NK-92 (cell line): Measurements from ENCODE around the gene ACSF2.

Source experiments
- DNase-seq: peaks from one replicate; lab custom pipeline; 2025; ENCODE audit not compliant: unreplicated experiment; lab: John Stamatoyannopoulos, UW

The ACSF2 gene

GRCh38 chr17:50495918-50496317 lies 69.9 kb downstream of the ACSF2 start:
- no peak for DNase-seq

DNA sequence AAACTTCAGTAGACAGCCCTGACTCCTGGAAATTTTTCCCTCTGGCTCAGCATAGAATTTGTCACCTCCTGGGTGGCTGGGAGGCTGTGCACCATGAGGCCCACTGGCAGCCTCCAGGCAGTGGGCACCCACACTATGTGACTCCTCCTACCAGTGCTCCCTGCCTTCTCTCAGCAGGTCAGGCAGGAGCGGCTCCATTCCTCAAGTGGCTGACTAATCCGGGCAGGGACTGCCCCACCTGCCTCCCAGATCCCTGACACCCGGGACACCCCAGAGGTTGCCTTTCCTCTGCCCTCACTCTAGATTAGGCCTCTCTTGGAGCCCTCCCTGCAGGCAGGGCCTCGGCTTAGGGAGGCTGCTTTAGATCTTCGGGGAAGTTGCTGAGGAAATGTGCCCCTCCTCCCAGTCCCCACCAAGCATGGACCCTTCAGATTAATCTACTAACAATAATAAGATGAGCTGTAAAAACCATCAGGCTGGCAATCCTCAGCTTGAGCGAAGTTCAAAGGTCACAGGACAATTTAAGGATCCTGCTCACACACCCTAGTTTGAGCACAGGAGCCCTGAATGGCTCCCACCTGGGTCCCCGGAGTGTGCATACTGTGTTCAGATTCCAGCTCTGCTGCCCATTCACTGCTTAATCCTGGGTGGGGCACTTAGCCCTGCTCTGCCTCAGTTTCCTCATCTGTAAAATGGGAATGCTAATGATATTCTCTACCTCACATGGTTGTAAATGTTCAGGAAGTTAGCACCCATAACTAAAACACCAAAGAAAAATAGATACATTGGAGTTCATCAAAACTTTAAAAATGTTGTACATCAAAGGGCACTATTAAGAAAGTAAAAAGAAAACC lies 72.2 kb downstream of the ACSF2 start:
- no peak for DNase-seq

- no peak for DNase-seq
Measured at GRCh38 chr17:50499270-50499669, 73.3 kb downstream of the ACSF2 start.

- DNase-seq = no peak
Measured at GRCh38 chr17:50499721-50500120, 73.7 kb downstream of the ACSF2 start.

- no peak for DNase-seq
Measured at GRCh38 chr17:50501054-50501453, 75.0 kb downstream of the ACSF2 start.

DNA sequence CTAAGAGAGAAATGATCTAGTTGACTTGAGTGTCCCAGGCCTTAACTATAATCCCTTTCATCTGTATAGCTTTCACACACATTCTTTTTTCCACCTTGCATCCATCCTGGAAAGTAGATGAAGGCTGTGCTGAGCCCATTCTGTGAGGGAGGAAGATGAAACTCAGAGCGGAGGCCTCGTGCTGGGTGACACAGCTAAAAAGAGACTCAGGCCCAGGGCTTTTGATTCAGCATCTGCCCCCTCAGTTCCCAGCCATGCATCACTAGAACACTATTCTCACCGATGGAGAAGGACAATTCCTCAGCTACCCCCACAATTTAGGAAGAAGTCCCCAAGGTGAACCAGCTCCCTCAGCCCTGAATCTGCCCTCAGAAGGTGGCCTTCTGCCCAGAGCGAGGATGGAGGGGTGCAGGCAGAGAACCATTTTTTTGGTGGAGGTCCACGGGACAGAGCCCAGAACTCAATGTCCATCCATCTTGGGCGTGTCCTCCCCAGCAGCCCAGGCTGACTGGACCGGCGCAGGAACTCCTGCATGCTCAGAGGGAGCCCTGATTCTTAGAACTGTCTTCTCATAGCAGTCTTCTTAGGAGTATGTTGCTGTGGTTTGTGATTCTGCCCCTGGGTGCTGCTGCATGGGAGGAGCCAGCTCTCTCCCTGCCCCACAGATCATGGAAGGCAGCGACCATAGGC lies 76.4 kb downstream of the ACSF2 start:
- no peak for DNase-seq

DNA sequence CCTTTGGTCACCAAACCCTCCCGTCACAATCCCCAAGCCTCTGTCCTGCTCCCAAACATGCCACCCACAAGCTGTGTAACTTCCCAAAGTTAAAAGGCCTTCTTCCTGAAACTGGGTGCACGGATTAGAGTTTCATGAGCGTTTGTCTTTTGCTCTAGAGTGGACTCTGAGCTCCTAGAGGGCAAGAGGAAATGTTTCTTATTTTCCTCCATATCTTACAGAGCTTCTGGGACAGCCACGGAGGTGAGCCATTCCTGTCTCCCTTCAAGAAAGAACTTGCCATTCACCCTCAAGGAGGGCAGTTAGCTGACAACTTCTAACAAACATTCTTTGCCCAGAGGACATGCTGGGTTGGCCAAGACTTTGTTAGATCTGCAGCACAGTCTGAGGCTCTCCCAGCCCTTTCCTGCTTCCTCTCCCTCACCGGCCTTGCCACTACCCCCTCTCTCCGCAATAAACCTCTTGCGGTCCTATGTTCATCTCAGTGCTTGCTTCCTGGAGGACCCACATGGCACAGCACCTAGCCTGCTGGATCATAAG lies 79.6 kb downstream of the ACSF2 start:
- no peak for DNase-seq

DNA sequence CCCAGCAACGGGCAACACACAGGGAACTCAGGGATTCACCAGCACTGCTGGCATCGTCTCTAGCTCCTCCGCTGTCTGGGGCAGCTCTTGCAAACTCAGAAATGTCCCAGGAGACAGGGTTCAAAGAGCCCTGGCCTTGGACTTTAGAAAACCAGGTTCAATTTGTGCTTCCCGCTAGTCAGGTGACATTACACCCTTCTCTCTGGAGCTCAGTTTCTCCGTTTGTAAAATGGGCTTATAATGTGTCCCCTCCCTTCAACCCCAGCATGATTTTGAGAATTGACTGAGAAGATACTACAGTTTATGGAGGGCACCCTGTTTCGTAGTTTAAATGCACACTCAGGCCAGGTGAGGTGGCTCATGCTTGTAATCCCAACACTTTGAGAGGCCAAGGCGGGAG lies 80.3 kb downstream of the ACSF2 start:
- DNase-seq = no peak

DNA sequence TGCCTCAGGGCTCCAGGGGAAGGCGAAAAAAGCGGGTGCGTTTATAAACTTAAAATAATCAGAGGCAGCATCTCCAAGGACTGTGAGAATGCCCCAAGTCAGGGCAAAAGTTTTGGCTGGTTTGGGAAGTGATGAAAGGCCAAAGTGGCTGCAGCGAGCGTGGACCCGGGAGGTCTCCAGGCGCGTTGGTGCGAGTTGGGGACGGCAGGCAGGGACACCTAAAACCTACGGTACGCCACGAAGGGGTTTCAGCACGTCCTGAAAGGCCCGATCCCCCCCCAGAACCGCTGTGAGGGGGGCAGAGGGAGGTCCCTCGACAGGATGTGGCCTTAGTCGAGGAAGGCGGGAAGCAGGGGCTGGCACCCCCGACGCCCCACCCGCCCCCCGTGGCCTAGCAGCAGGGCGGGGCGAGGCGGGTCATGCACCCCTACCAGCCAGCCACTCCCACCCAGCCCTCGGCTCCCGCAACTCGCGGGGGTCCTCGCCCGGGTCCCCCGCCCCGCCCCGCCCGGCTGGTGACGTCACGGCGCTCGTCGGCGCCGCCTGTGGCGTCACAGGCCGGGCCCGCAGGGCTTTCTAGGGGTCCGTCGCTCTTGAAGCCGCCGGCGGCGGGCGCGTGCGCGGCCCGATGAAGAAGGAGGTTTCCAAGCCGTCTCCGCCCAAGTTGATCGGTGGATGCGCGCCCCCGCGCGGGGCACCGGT lies 82.0 kb downstream of the ACSF2 start, which contains the start of gene MYCBPAP:
Gene MYCBPAP (plus strand): TSS at position 569 of the 702 bp plus-strand sequence. CDS start 236 bp downstream, outside the sequence.
- DNase-seq = peak; percentile 33

GRCh38 chr17:50508573-50509460 lies 82.8 kb downstream of the ACSF2 start:
- DNase-seq = no peak

DNA sequence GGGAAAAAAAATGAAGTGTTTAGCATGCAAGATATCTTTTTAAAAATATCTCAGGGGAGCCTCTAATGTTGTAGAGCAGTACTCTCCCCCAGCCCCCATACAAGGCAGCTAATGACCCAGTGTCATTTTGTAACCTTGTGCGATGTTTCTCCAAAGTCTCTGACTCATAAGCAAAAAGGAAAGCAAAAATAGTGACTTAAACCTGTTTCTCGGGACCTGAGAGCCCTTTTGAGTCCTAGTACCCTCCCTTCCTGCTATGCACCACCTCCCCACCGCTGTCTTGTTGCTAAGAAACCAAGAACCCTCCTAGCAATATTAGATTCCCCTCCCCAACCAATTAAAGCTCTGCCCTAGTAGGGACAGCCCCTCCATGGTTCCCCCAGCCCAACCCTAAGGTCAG lies 85.0 kb downstream of the ACSF2 start:
- no peak for DNase-seq

DNA sequence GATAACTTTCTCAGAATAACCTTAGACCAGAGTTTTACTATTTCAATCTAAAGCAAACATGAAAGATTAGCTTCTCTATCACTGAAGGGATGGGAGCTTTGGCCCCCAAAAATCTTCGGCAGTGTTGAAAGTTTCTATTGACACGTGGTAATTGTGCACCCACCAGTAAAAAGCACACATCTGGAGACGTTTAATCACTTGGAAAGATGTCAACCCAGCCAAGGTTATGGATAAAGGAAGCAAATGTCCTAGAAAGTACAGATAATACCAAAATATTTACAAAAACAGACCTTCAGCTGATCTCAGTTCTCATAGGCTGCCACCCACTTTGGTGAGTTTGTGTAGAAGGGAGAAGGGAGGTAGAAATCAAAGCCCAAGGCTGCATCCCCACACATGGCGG lies 87.5 kb downstream of the ACSF2 start:
- DNase-seq = no peak

DNA sequence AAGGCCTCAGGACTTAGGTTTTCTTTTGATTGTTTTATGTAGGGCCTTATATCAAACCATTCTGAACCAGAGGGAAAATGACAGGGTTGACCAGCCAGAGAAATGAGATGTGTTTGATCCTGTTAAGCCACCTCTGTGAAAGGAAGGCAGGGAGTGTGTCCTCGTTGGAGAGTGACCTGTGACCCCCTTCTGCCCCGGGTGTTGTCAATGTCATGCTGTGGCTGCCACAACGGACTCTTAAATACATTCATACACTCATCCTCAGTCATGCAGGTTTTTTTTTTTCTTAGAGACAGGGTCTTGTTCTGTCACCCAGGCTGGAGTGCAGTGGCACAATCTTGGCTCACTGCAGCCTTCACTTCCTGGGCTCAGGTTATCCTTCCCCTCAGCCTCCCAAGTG lies 88.4 kb downstream of the ACSF2 start:
- no peak for DNase-seq

DNA sequence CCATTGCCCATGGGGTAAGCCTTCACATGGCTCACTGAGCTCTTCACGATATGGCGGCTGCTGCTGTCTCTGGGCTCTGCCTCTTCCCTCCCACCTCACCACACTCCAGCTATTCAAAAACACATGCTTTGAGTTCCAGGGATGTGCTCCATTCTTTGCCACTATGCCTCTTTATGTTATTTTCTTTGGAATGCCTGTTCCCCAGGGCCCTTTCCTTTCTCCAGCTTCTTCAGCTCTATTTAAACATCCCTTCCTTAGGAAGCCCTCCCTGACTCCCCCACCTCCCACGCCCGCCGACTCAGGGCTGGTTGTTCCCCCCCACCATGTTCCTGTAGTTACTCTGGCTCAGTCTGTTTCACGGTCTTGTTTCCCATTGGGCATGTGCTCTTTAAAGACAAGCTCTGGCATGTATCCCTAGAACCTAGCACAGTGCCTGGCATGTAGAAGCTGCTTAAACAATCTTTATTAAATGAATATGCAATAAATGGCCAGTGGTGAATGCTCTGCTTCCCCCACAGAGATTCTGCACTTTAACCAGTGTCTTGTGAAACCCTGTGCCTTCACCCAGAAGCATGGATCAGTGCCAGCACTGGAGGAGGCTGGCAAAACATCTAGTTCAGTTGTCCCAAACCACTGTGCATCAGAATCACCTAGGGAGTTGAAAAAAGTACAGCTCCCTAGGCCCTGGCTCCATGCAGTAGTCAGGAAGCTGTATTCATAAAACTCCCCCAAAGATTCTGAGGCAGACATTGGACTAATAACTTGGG lies 89.1 kb downstream of the ACSF2 start:
- DNase-seq = no peak

GRCh38 chr17:50517011-50517410 lies 91.0 kb downstream of the ACSF2 start:
- no peak for DNase-seq

DNA sequence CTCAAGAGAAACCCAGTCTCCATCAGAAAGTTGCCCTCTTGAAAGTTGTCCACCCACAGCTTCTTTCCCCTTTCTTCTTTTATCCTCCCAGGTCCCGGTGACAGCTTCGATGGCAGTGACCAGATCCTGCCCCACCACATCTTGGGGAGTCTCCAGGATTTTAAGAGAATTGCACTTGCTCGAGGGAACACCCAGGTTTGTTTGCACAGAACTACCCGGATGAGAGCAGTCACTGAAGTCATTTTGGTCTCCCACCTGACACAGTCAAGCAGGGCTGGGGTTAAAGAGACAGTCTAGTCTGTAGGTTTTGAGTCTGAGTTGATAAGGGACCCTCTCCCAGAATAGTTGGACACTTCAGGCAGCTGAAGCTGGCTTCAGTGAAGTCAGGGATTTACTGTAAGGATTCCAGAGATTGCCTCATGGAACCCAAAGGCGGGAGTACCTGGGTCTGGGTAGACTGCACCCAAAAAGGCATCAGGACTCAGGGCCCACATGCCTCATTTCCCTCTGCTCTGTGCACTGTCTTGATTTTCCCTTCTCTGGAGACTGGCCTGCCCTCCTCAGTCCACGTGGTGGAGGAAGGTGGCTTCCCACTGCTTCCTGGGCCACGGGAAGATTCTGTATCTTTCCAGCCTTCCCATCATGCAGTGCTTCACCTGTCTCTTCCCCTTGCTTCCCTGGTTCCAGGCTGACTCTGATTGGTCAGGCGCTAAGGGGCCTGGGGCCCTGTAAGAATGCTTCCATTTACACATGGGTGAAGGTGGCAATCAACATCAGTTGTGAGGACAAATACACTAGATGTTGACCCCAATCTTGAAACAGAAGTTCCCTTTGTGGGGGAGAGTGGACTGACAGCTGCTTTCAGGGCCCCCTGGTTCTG lies 91.7 kb downstream of the ACSF2 start:
- no peak for DNase-seq

DNA sequence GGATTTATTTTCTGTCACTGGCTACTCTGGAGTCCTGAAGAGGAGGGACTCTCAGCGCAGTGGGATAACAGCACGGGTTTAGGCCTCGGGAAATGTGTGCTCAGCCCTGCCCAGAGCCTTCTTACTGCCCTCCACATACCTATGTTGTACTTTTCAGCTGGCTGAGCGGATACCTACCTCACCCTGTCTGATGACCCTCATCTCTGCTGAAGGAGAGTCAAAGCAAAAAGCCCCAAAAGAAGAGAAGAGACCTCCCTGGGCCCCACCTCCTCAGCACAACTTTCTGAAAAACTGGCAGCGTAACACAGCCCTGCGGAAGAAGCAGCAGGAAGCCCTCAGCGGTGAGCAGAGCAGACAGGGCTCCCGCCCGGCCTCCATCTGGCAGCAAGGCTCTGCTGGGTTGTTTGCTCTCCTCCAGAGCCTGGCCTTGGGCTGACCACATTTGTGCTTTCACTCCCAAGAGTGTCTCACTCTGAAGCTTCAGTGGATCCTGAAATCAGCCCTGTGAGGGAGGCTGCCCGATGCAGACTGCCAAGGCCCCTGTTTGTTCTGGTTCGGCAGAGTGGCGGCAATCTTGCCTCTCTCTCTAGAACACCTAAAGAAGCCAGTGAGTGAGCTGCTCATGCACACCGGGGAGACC lies 92.5 kb downstream of the ACSF2 start:
- DNase-seq = no peak

DNA sequence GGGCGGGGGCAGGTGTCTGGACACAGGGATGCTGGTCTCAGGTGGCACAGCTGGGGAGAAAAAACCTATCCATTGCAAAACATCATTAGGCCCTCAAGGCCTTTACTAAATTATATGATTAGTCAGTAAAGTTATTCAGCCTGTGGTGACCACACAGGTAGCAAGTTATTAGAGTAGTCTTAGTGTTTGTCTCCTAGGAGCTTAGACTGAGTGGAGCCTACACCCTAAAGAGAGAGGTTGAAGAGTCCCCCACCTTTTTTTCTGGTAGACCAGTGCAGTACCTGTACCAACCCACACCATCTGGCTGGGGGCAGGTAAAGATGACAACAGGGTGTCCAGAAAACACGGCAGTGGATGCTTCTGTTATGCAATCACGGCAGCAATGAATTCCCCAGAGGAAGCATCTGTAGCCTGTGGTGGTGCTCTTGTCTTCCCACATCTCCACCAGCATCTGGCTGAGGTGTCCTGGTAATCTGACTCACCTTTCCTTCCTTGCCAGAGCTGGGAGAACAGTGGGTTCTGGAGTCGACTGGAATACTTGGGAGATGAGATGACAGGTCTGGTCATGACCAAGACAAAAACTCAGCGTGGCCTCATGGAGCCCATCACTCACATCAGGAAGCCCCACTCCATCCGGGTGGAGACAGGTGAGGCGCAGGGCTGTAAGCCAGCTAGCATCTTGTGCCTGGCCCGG lies 93.3 kb downstream of the ACSF2 start:
- no peak for DNase-seq
